Urinary bladder (tissue), 4 donors: ENCODE results near the gene TCP10L. TPM values are rescaled to one million over a fixed set of nuclear protein-coding genes. Genes with fewer than 3 reads are reported as not detected.
"Not testable (repeated sequence)": the region's sequence is repeated elsewhere in the genome, so short reads cannot be mapped to it uniquely, and the experiment has no call there.

ENCODE experiments used
- DNase-seq: peaks from one replicate; pipeline ENCODE4 v3.0.0-alpha.2; 2015; ENCODE audit errors: extremely low spot score
- H3K27ac ChIP-seq: one replicate; pipeline ENCODE4 v1.5.1; 2013; ENCODE audit warnings: low read depth, mild to moderate bottlenecking, moderate library complexity
- H3K36me3 ChIP-seq: one replicate; pipeline ENCODE4 v1.6.1; 2013; ENCODE audit warnings: mild to moderate bottlenecking, moderate library complexity; ENCODE audit not compliant: insufficient read depth
- H3K4me1 ChIP-seq: one replicate; pipeline ENCODE4 v1.6.1; 2013; ENCODE audit warnings: mild to moderate bottlenecking, moderate library complexity; ENCODE audit not compliant: insufficient read depth
- H3K4me3 ChIP-seq: one replicate; pipeline ENCODE4 v1.5.1; 2013; ENCODE audit warnings: low read depth, low read length
- WGBS: extraction: QIAGEN DNeasy Blood & Tissue Kit; methylation state at CpG from one replicate; pipeline ENCODE4 v1.1.7; 2013; 5-methylcytosine and 5-hydroxymethylcytosine counted together
- polyA plus RNA-seq: library from polyadenylated mRNA; stranded (reverse); fragments of 200-250 nt; gene quantifications from one replicate; pipeline ENCODE4 v1.2.3, GENCODE V29; 2013
- total RNA-seq: library from RNA; depleted of rRNA; stranded (reverse); fragments of >200 nt; gene quantifications from one replicate; pipeline ENCODE4 v1.2.3, GENCODE V29; 2014
- donor health status: healthy with polysubstance abuse.
- donor health status: healthy.

Gene TCP10L
- 0.53 TPM for total RNA-seq
- 0.76 TPM for polyA plus RNA-seq

DNA sequence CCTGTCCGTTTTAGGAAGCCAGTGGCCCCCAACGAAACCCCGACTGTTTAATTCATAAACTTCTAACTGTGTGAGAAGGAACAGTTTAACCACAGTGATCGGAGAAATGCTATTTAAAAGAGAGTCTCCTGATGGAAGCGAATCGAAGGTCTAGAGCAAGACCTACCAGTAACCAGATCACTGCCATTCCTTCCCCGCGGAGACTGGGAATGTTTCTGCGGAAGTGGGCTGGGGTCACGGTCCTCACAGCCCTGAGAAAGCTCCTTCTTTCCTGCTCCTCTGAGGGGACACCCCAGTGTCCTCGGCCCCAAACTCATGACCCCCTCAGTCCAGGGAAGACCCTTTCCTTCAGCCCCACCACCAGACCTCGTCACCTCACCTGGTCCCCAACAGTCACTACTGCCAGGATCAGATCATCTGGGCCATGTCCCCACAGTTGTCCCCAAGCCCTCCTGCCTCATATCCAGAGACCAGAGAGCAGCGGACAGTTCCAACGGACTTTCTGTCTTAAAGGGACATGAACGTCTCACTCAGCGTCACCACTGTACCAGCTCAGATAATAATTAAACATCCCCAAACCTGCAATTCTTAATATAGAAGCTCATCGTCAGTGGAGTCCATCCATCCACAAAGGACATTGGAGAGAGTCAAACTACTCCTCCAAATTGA, at the start of gene TCP10L:
Gene TCP10L (minus strand): TSS at position 482 of the 669 bp plus-strand sequence. CDS start 1,219 bp downstream, outside the sequence.
- DNase-seq, result no peak
- Histone ChIP-seq H3K4me3 (no peak within 1 kb of the TSS), H3K36me3 (no peaks in the 10 kb centered on the region), H3K4me1 (no peaks in the 10 kb centered on the region), H3K27ac (no peak within 1 kb of the TSS)
- 80% methylated on average over 17 of the region's 17 CpGs for WGBS

GRCh38 chr21:32626621-32627196, 41.4 kb upstream of the TCP10L start:
- no peaks in the 10 kb centered on the region for H3K4me1 ChIP-seq

GRCh38 chr21:32618218-32618617, 32.9 kb upstream of the TCP10L start:
- not testable (repeated sequence) for H3K4me1 ChIP-seq
- WGBS, result 72% methylated on average over 6 of the region's 6 CpGs

More at GRCh38 chr21:32626621-32627196, 41.4 kb upstream of the TCP10L start:
- H3K27ac ChIP-seq, result no peak overlapping the region
- WGBS, result 97% methylated on average over 3 of the region's 3 CpGs
- no peak overlapping the region for H3K4me3 ChIP-seq
- no peak for DNase-seq
- H3K36me3 ChIP-seq, result peaks cover 6% of the 10 kb centered on the region

DNA sequence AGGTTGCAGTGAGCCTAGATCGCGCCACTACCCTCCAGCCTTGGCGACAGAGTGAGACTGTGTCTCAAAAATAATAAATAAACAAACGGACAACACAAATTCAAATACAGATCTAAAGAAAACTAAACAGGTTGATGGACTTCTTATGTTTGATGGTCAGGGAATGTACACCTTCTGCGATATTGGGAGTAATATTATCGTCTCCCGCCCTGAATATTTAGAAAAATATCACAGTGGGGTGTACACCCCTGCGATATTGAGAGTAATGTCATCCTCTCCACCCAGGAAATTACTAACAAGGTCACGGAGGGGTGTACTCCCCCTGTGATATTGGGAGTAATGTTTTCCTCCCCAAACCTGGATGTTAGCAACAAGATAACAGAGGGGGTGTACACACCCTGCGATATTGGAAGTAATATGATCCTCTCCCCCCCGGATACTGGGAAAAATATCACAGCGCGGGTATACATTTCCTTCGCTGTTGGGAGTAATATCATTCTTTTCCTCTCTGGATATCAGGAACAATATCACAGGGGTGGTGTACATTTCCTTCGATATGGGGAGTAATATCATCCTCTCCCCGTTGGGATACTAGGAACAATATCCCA, 28.2 kb upstream of the TCP10L start:
- no peaks in the 10 kb centered on the region for H3K36me3 ChIP-seq
- no peak overlapping the region for H3K27ac ChIP-seq
- H3K4me3 ChIP-seq, result peak overlapping the region; percentile 67
- no peak for DNase-seq
- 71% methylated on average over 16 of the region's 16 CpGs for WGBS
- no peaks in the 10 kb centered on the region for H3K4me1 ChIP-seq

More at GRCh38 chr21:32618218-32618617, 32.9 kb upstream of the TCP10L start:
- H3K36me3 ChIP-seq, DNase-seq, H3K27ac ChIP-seq, H3K4me3 ChIP-seq: not testable (repeated sequence)

DNA sequence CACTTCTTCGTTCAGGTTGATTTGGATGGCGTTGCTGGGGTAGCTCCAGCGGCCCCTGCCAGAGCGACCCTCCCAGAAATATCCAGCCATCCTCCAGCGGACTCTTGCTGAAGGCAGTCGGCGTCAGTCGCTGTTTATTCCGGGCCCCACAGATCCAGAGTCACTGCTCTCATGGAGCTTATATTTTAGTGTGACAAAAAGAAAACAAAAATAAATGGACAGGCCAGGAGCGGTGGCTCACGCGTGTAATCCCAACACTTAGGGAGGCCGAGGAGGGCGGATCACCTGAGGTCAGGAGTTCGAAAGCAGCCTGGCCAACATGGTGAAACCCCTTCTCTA, 27.6 kb upstream of the TCP10L start:
- 2% methylated on average over 15 of the region's 15 CpGs for WGBS
- Histone ChIP-seq H3K4me1 (no peaks in the 10 kb centered on the region), H3K36me3 (no peaks in the 10 kb centered on the region), H3K27ac (peak overlapping the region; percentile 66), H3K4me3 (peak overlapping the region; percentile 67)
- DNase-seq, result no peak

- peak within 1 kb of the TSS; percentile 66 for H3K27ac ChIP-seq
- no peaks in the 10 kb centered on the region for H3K4me1 ChIP-seq
- no peaks in the 10 kb centered on the region for H3K36me3 ChIP-seq
- WGBS, result under 1% methylated on average over 81 of the region's 81 CpGs
- peak within 1 kb of the TSS; percentile 67 for H3K4me3 ChIP-seq
- DNase-seq, result peak; percentile 82
Measured at GRCh38 chr21:32612075-32612998, 27.0 kb upstream of the TCP10L start, which contains the start of gene CFAP298. Gene CFAP298 (minus strand): TSS chr21:32612377. CDS start chr21:32612243, 134 bp downstream.

DNA sequence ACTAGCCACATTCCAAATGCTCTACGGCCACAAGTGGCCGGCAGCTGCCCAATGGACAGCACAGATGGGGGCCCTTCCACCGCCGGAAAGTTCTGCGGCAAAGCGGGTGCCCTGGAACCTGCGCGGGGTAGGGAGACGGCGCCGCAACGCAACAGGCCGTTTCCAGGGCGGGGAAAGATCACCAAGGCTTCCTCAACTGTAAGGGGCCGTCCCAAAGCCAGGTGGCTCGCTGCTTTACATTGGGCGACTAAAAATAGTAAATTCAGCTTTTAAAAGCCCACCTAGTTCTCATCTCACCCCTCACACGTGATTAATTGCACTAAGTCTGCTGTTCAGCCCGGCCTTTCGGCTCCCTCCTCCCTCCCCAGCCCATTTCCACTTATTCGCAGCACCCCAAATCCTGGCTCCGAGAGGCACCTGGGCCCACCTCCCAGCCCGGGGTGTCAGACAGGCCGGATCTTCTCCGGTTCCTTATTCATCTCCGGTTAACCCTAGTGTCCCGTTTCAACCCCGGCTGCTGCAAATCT, 26.2 kb upstream of the TCP10L start:
- no peaks in the 10 kb centered on the region for H3K36me3 ChIP-seq
- H3K27ac ChIP-seq, result no peak overlapping the region
- DNase-seq, result no peak
- peak overlapping the region; percentile 67 for H3K4me3 ChIP-seq
- WGBS, result under 1% methylated on average over 28 of the region's 28 CpGs
- H3K4me1 ChIP-seq, result no peaks in the 10 kb centered on the region

GRCh38 chr21:32610940-32611339, 25.6 kb upstream of the TCP10L start:
- not testable (repeated sequence) for H3K4me3 ChIP-seq, H3K27ac ChIP-seq, H3K36me3 ChIP-seq, H3K4me1 ChIP-seq, DNase-seq
- WGBS, result 78% methylated on average over 17 of the region's 17 CpGs

- H3K36me3 ChIP-seq, result no peaks in the 10 kb centered on the region
- no peaks in the 10 kb centered on the region for H3K4me1 ChIP-seq
- H3K27ac ChIP-seq, result no peak overlapping the region
- H3K4me3 ChIP-seq, result no peak overlapping the region
- DNase-seq, result no peak
- 90% methylated on average over 5 of the region's 5 CpGs for WGBS
Measured at GRCh38 chr21:32608851-32609250, 23.5 kb upstream of the TCP10L start.

- no peak for DNase-seq
- Histone ChIP-seq H3K36me3 (peaks cover 8% of the 10 kb centered on the region), H3K4me3 (no peak overlapping the region), H3K27ac (no peak overlapping the region), H3K4me1 (no peaks in the 10 kb centered on the region)
- 86% methylated on average over 8 of the region's 8 CpGs for WGBS
Measured at GRCh38 chr21:32605469-32605868, 20.1 kb upstream of the TCP10L start.

DNA sequence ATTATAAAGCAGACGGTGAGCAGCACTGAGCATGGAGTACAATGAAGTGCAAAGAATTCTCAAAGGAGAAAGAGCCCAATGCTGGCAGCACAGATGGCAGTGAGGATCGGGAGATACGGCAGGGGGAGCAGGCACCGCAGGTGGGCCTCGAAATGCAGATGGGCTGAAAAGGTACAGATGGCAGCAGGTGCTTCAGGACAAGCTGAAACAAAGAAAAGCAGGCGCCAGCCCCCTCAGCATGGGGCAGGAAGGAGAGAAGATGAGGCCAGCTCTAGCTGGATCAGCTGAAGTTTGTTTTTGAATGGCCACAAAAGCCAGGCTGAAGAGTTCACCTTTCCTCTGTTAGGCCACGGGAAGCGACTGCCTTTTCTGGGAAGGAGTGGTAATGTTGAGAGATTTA, 19.1 kb upstream of the TCP10L start:
- Histone ChIP-seq H3K4me3 (no peak overlapping the region), H3K27ac (no peak overlapping the region), H3K4me1 (no peaks in the 10 kb centered on the region), H3K36me3 (peaks cover 8% of the 10 kb centered on the region)
- 75% methylated on average over 8 of the region's 8 CpGs for WGBS
- no peak for DNase-seq

DNA sequence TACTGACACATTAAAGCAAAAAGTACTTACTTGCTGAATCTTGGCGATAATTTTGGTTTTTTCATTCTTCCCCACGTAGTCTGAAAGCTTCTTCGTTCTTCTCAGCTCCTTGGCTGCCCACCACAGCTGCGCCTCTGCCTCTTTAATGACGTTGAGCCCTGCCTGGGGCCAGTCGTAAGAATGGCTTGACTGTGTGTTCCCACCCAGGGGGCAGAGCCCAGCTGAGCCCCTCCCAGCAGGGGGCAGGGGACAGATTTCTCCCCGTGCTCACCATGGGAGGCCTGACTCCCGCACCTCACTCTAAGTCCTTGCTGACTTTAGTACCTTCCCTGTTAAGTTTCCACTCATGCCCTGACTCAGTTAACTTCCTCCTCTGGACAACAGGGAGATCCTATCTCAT, 17.8 kb upstream of the TCP10L start:
- DNase-seq, result no peak
- Histone ChIP-seq H3K4me1 (no peaks in the 10 kb centered on the region), H3K27ac (no peak overlapping the region), H3K36me3 (peaks cover 8% of the 10 kb centered on the region), H3K4me3 (no peak overlapping the region)
- 72% methylated on average over 8 of the region's 8 CpGs for WGBS

- WGBS, result 81% methylated on average over 6 of the region's 6 CpGs
- DNase-seq, result no peak
- Histone ChIP-seq H3K4me3 (no peak overlapping the region), H3K27ac (no peak overlapping the region), H3K36me3 (peaks cover 8% of the 10 kb centered on the region), H3K4me1 (no peaks in the 10 kb centered on the region)
Measured at GRCh38 chr21:32602099-32602498, 16.8 kb upstream of the TCP10L start.
